Activated CD8-positive, alpha-beta T cell treated with anti-CD3 and anti-CD28 coated beads, Interleukin-2, amount 10 ng/mL, durations not matched to agents 7 days and 5 days (primary cell): ENCODE measurements around the gene RIPK4. TPM values are rescaled to one million over a fixed set of nuclear protein-coding genes. Genes with fewer than 3 reads are reported as not detected.

Experiments
- ATAC-seq: fragments of 150-1000 bp; cut with Tn5 transposase; one replicate; pipeline ENCODE4 v1.10.0; 2021; ENCODE audit warnings: moderate library complexity
- CTCF ChIA-PET: fragments of 350-600 bp; sonication (Branson Sonifier 250); formaldehyde crosslinking; loops from one replicate; lab custom pipeline; 2021; ENCODE audit warnings: antibody characterized with exemption; lab: Charles Lee
- POLR2A ChIA-PET: fragments of 350-600 bp; sonication (Branson Sonifier 250); formaldehyde crosslinking; loops from one replicate; lab custom pipeline; 2021; ENCODE audit warnings: antibody characterized with exemption; lab: Charles Lee
- DNase-seq: peaks from one replicate; pipeline ENCODE4 v3.0.0-alpha.2; 2020
- H3K27ac Mint-ChIP-seq: one replicate; pipeline ENCODE4 v1.8.0; 2021; ENCODE audit warnings: mild to moderate bottlenecking, mixed read lengths
- H3K27me3 Mint-ChIP-seq: one replicate; pipeline ENCODE4 v1.8.0; 2021; ENCODE audit warnings: low read depth, mixed read lengths
- H3K36me3 Mint-ChIP-seq: one replicate; pipeline ENCODE4 v1.8.0; 2021; ENCODE audit warnings: low read depth, mixed read lengths
- H3K4me1 Mint-ChIP-seq: one replicate; pipeline ENCODE4 v1.8.0; 2021; ENCODE audit warnings: low read depth, mixed read lengths
- H3K4me3 Mint-ChIP-seq: one replicate; pipeline ENCODE4 v1.8.0; 2021; ENCODE audit warnings: mild to moderate bottlenecking, mixed read lengths
- H3K9me3 Mint-ChIP-seq: one replicate; pipeline ENCODE4 v1.8.0; 2022; ENCODE audit warnings: mixed read lengths; ENCODE audit not compliant: insufficient read depth
- total RNA-seq, 2 experiments: library from RNA; stranded (reverse); gene quantifications; one replicate each; pipeline ENCODE4 v1.2.3, GENCODE V29; 2021

RIPK4 gene
- total RNA-seq, 2 experiments from 2014 or later: not detected

GRCh38 chr21:41759214-41759840, 7.5 kb downstream of the RIPK4 start:
- ChIA-PET POLR2A (no interaction called here), CTCF (interaction anchor here (1.0 to 2.2 kb wide), 2 partner anchors 57 to 476 kb away, joined by 3 to 7 read pairs; no protein-coding TSS in a partner anchor)
- no peaks in the 10 kb centered on the region for H3K9me3 Mint-ChIP-seq
- H3K4me3 Mint-ChIP-seq: no peak overlapping the region
- no peak for ATAC-seq
- H3K4me1 Mint-ChIP-seq: peaks cover 3% of the 10 kb centered on the region
- H3K27me3 Mint-ChIP-seq: peaks cover 39% of the 10 kb centered on the region
- no peaks in the 10 kb centered on the region for H3K36me3 Mint-ChIP-seq
- no peak overlapping the region for H3K27ac Mint-ChIP-seq
- DNase-seq: no peak

GRCh38 chr21:41758550-41758949, 8.3 kb downstream of the RIPK4 start:
- POLR2A ChIA-PET: no interaction called here
- no peak overlapping the region for H3K27ac Mint-ChIP-seq
- H3K27me3 Mint-ChIP-seq: peaks cover 35% of the 10 kb centered on the region
- no peaks in the 10 kb centered on the region for H3K9me3 Mint-ChIP-seq
- no peak for DNase-seq
- H3K4me3 Mint-ChIP-seq: no peak overlapping the region
- H3K36me3 Mint-ChIP-seq: no peaks in the 10 kb centered on the region
- peaks cover 3% of the 10 kb centered on the region for H3K4me1 Mint-ChIP-seq
- CTCF ChIA-PET: interaction anchor here (1.0 to 2.2 kb wide), 2 partner anchors 58 to 475 kb away, joined by 3 to 7 read pairs; no protein-coding TSS in a partner anchor
- ATAC-seq: no peak

- no peak overlapping the region for H3K4me3 Mint-ChIP-seq
- no peaks in the 10 kb centered on the region for H3K9me3 Mint-ChIP-seq
- ChIA-PET POLR2A (no interaction called here), CTCF (no interaction called here)
- ATAC-seq: no peak
- peaks cover 14% of the 10 kb centered on the region for H3K27me3 Mint-ChIP-seq
- DNase-seq: no peak
- H3K4me1 Mint-ChIP-seq: peaks cover 5% of the 10 kb centered on the region
- H3K27ac Mint-ChIP-seq: no peak overlapping the region
- H3K36me3 Mint-ChIP-seq: no peaks in the 10 kb centered on the region
Measured at GRCh38 chr21:41755934-41756773, 10.7 kb downstream of the RIPK4 start.

- no peaks in the 10 kb centered on the region for H3K9me3 Mint-ChIP-seq
- H3K27ac Mint-ChIP-seq: no peak overlapping the region
- DNase-seq (no peak), ATAC-seq (no peak)
- ChIA-PET CTCF (no interaction called here), POLR2A (no interaction called here)
- no peaks in the 10 kb centered on the region for H3K36me3 Mint-ChIP-seq
- H3K4me1 Mint-ChIP-seq: peaks cover 5% of the 10 kb centered on the region
- peaks cover 6% of the 10 kb centered on the region for H3K27me3 Mint-ChIP-seq
- no peak overlapping the region for H3K4me3 Mint-ChIP-seq
Measured at GRCh38 chr21:41755258-41755933, 11.5 kb downstream of the RIPK4 start.

GRCh38 chr21:41754479-41754891, 12.4 kb downstream of the RIPK4 start:
- Mint-ChIP-seq H3K27me3 (no peaks in the 10 kb centered on the region), H3K4me3 (no peak overlapping the region), H3K4me1 (peaks cover 5% of the 10 kb centered on the region), H3K27ac (no peak overlapping the region), H3K9me3 (no peaks in the 10 kb centered on the region), H3K36me3 (no peaks in the 10 kb centered on the region)
- POLR2A ChIA-PET: no interaction called here
- CTCF ChIA-PET: no interaction called here
- DNase-seq (no peak), ATAC-seq (no peak)

GRCh38 chr21:41753006-41753898, 13.6 kb downstream of the RIPK4 start:
- no peak for ATAC-seq
- H3K27ac Mint-ChIP-seq: no peak overlapping the region
- DNase-seq: no peak
- H3K4me1 Mint-ChIP-seq: peaks cover 5% of the 10 kb centered on the region
- POLR2A ChIA-PET: no interaction called here
- H3K27me3 Mint-ChIP-seq: no peaks in the 10 kb centered on the region
- no peaks in the 10 kb centered on the region for H3K9me3 Mint-ChIP-seq
- CTCF ChIA-PET: no interaction called here
- no peaks in the 10 kb centered on the region for H3K36me3 Mint-ChIP-seq
- H3K4me3 Mint-ChIP-seq: no peak overlapping the region

DNA sequence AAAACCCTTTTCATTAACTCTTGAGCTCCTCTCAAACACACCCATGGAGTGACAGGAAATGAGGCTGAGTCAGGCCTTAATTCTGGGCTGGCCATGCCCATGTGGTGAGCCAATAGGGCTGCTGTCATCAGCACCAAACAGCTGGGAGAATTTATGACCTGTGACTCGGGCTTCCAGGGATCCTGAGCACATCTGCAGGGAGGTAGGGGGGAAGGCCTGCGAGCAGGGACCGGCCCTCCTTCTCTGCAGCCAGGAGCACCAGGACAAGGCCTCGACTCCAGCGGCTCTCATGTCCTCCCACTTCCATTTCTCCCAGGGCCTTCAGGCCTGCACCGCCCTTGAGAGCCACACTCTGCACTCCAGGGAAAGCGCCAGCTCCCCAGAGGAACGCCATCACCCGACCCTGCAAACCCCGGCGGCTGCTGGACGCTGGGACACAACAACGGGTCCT, 14.6 kb downstream of the RIPK4 start:
- H3K27ac Mint-ChIP-seq: no peak overlapping the region
- ChIA-PET CTCF (no interaction called here), POLR2A (no interaction called here)
- H3K27me3 Mint-ChIP-seq: no peaks in the 10 kb centered on the region
- no peak for ATAC-seq
- H3K9me3 Mint-ChIP-seq: no peaks in the 10 kb centered on the region
- no peak for DNase-seq
- H3K4me1 Mint-ChIP-seq: peaks cover 5% of the 10 kb centered on the region
- no peaks in the 10 kb centered on the region for H3K36me3 Mint-ChIP-seq
- no peak overlapping the region for H3K4me3 Mint-ChIP-seq

DNA sequence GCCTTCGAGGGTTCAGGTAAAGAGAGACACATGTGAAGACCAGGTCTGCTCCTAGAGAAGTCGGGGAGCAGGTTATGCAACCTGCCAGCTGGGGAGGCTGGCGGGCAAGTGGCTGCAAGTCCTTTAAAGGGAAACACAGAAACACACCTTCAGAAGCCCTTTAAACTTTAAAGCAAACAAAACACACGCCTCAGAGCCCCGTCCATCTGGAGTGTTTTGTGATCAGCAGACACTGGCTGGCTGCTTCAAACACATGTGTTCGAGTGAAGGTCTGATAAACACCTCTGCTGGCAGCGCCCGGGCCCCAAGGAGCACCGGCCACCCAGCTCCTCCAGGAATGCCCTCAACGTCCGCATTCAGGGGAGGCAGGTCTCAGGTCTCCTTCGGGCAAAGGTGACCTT, 15.2 kb downstream of the RIPK4 start:
- no peaks in the 10 kb centered on the region for H3K27me3 Mint-ChIP-seq
- no peak for ATAC-seq
- ChIA-PET POLR2A (no interaction called here), CTCF (no interaction called here)
- H3K4me3 Mint-ChIP-seq: no peak overlapping the region
- DNase-seq: no peak
- no peaks in the 10 kb centered on the region for H3K36me3 Mint-ChIP-seq
- peaks cover 5% of the 10 kb centered on the region for H3K4me1 Mint-ChIP-seq
- H3K27ac Mint-ChIP-seq: no peak overlapping the region
- no peaks in the 10 kb centered on the region for H3K9me3 Mint-ChIP-seq

DNA sequence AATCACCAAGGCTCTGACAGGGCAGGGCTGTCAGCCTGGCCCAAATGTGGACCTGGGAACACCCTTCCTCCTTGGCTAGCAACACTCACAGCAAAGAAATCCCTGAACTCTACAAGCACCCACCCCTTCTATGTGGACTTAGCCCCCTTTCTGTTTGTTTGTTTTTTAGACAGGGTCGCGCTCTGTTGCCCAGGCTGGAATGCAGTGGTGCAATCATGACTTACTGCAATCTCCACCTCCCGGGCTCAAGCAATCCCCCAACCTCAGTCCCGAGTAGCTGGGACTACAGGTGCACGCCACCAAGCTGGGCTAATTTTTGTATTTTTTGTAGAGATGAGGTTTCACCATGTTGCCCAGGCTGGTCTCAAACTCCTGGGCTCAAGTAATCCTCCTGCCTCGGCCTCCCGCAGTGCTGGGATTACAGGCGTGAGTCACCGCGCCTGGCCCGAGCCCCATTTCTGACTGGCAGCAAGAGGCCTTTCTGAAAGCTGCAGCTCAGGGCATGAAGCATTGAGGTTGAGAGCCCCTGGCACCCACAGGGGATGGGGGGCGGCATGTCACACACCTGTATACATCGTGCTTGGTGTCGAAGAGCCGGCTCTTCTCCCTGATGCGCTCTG, 16.2 kb downstream of the RIPK4 start:
- no peaks in the 10 kb centered on the region for H3K27me3 Mint-ChIP-seq
- CTCF ChIA-PET: no interaction called here

DNA sequence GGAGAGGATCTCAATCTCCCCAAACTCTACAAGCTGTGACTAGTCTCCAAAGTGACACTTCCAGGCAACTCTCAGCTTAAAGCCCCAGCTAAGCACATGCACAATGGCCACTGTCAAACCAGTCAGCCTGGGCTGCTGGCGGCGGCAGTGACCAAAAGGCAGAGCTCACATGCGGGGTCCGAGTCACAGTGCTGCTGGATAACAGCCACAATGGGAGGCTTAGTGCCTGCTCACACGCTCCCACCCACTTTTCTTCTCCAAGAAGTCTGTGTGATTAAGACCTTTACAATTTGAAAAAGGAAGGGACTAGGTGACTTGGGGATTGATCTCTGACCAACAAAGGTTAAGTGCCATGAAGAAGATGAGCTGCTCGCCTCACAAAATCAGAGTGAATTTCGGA, 16.8 kb downstream of the RIPK4 start:
- ATAC-seq: no peak
- Mint-ChIP-seq H3K9me3 (no peaks in the 10 kb centered on the region), H3K27me3 (no peaks in the 10 kb centered on the region), H3K36me3 (no peaks in the 10 kb centered on the region), H3K4me1 (peaks cover 5% of the 10 kb centered on the region), H3K4me3 (no peak overlapping the region), H3K27ac (no peak overlapping the region)
- ChIA-PET POLR2A (no interaction called here), CTCF (no interaction called here)
- no peak for DNase-seq

More for the DNA sequence above, 16.2 kb downstream of the RIPK4 start:
- peaks cover 5% of the 10 kb centered on the region for H3K4me1 Mint-ChIP-seq
- no peak overlapping the region for H3K4me3 Mint-ChIP-seq
- ATAC-seq (no peak), DNase-seq (no peak)
- no peaks in the 10 kb centered on the region for H3K36me3 Mint-ChIP-seq
- no peak overlapping the region for H3K27ac Mint-ChIP-seq
- H3K9me3 Mint-ChIP-seq: no peaks in the 10 kb centered on the region
- POLR2A ChIA-PET: no interaction called here

- H3K27ac Mint-ChIP-seq: no peak overlapping the region
- DNase-seq: no peak
- no peak for ATAC-seq
- CTCF ChIA-PET: interaction anchor here (2.2 kb wide), 1 partner anchor 466 kb away, joined by 7 read pairs; no protein-coding TSS in a partner anchor
- H3K4me1 Mint-ChIP-seq: peaks cover 5% of the 10 kb centered on the region
- H3K27me3 Mint-ChIP-seq: no peaks in the 10 kb centered on the region
- H3K36me3 Mint-ChIP-seq: no peaks in the 10 kb centered on the region
- H3K9me3 Mint-ChIP-seq: no peaks in the 10 kb centered on the region
- POLR2A ChIA-PET: no interaction called here
- H3K4me3 Mint-ChIP-seq: no peak overlapping the region
Measured at GRCh38 chr21:41749286-41749685, 17.6 kb downstream of the RIPK4 start.
